HG03159 (cell line): ENCODE results near the gene BBS5.

ENCODE experiments used
- ATAC-seq: cut with Tn5 transposase; IDR thresholded peaks from one replicate; pipeline ENCODE4 v1.9.1; 2021; ENCODE audit warnings: mild to moderate bottlenecking, moderate library complexity; ENCODE audit not compliant: unreplicated experiment

The BBS5 gene

GRCh38 chr2:169540146-169540545, 60.9 kb downstream of the BBS5 start:
- ATAC-seq, result no peak

GRCh38 chr2:169542433-169542832, 63.1 kb downstream of the BBS5 start:
- no peak for ATAC-seq

GRCh38 chr2:169546756-169547155, 67.5 kb downstream of the BBS5 start:
- no peak for ATAC-seq
